ENCODE data around the gene LGMN.

DNA sequence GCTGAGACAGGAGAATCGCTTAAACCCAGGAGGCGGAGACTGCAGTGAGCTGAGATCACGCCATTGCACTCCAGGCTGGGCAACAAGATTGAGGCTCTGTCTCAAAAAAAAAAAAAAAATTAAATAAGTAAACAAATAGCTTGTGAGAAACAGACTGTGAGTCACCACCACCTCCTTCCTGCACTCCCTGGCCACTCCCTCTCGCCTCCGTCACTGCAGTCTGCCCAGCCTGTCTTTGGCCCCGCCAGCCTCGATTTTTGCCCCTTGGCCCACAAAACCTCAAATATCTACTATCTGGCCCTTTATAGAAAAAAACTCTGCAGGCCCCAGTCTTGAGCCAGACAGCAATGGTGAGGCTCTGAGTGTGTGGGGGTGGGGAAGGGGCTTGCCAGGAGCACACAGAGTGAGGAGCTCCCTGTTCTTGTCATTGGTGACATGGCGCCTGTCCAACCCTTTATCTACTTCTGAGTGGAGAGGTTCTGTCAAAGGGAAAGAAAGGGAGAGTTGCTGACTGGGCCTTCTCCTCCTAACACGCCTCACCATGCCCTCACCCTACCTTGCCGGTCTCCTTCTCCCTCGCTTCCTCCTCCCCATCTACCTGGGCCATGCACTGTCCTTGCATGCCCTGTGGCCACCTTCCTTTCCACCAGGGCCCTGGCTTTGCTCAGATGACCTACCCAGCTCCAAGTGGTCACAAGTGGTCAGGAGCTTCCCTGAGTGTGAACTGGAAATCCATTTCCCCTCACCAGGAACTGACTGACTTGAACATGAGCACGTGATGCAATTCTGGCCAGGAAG lies 22.1 kb downstream of the LGMN start:
- no peak for TF ChIP-seq CTCF (IDR thresholded peaks at IDR 0.05)
- TF ChIP-seq POLR2AphosphoS5 (IDR thresholded peaks at IDR 0.05; ENCODE audit: low read depth, low read length), result no peak

Measured in Panc1 (cell line).